ENCODE results near the gene PTPRC.
"Not testable (repeated sequence)": the region's sequence is repeated elsewhere in the genome, so short reads cannot be mapped to it uniquely, and the experiment has no call there.

Gene PTPRC, protein sequence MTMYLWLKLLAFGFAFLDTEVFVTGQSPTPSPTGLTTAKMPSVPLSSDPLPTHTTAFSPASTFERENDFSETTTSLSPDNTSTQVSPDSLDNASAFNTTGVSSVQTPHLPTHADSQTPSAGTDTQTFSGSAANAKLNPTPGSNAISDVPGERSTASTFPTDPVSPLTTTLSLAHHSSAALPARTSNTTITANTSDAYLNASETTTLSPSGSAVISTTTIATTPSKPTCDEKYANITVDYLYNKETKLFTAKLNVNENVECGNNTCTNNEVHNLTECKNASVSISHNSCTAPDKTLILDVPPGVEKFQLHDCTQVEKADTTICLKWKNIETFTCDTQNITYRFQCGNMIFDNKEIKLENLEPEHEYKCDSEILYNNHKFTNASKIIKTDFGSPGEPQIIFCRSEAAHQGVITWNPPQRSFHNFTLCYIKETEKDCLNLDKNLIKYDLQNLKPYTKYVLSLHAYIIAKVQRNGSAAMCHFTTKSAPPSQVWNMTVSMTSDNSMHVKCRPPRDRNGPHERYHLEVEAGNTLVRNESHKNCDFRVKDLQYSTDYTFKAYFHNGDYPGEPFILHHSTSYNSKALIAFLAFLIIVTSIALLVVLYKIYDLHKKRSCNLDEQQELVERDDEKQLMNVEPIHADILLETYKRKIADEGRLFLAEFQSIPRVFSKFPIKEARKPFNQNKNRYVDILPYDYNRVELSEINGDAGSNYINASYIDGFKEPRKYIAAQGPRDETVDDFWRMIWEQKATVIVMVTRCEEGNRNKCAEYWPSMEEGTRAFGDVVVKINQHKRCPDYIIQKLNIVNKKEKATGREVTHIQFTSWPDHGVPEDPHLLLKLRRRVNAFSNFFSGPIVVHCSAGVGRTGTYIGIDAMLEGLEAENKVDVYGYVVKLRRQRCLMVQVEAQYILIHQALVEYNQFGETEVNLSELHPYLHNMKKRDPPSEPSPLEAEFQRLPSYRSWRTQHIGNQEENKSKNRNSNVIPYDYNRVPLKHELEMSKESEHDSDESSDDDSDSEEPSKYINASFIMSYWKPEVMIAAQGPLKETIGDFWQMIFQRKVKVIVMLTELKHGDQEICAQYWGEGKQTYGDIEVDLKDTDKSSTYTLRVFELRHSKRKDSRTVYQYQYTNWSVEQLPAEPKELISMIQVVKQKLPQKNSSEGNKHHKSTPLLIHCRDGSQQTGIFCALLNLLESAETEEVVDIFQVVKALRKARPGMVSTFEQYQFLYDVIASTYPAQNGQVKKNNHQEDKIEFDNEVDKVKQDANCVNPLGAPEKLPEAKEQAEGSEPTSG (N-terminal part only)
- total RNA-seq: 948 to 2,038 reads per million in 2 experiments

DNA sequence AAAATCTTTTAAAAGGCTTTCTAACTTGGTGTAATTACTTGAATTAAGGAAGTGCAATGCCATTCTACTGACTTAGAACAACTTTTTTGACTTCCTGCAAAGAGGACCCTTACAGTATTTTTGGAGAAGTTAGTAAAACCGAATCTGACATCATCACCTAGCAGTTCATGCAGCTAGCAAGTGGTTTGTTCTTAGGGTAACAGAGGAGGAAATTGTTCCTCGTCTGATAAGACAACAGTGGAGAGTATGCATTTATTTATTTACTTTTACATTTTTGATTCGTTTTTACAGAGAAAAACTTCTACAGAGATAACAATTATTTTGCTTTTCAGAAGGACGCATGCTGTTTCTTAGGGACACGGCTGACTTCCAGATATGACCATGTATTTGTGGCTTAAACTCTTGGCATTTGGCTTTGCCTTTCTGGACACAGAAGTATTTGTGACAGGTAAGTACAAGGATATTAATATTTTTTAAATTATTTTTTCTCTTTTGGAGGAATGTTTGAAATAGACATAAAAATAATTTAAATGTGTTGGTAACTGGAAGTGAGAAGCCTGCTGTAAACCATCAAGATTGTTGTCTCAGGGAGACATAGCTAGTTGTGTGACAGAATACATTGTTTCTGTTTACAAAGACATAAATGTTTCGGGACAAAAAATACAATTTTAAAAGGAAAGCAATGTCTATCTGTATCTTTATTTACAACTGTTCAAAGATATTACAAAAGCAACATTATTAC is at the start of gene PTPRC:
Gene PTPRC, plus strand, starts transcription at position 147 of the 742 bp plus-strand sequence. Its CDS starts 229 bp downstream, at position 376.
- no peak for DNase-seq (ENCODE audit: low read depth)

DNA sequence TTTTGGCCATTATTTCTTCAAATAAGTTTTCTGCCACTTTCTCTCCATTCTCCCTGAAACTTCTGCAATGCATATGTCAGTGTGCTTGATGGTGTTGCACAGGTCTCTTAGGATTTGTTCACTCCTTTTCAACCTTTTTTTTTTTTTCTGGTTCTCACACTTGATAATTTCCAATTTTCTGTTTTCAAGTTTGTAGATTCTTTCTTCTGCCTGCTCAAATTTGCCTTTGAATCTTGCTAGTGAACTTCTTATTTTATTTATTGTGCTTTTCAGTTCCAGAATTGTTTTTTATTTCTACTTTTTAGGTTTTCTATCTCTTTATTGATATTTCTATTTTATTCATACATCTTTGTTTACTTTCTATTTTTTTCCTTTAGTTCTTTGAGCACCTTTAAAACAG is 48.4 kb upstream of the PTPRC start:
- DNase-seq (ENCODE audit: low read depth): no peak

DNA sequence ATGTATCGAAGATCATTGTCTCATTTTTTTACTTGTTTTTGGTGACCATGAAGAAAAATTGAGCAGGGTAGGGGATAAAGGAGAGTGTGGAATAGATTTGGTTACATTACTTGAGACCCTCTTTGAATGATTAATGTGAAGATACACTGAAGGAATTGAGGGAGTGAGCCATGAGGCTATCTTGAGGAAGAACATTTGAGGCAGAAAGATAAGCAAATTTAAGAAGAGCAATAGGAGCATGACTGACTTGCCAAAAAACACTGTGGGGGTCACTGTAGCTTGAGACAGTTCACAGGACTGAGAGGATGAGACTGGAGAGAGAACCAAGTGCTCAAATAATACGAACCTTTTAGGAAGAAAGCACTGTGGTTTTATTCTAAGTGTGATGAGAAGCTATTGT is 43.1 kb upstream of the PTPRC start:
- no peak for DNase-seq (ENCODE audit: low read depth)

DNA sequence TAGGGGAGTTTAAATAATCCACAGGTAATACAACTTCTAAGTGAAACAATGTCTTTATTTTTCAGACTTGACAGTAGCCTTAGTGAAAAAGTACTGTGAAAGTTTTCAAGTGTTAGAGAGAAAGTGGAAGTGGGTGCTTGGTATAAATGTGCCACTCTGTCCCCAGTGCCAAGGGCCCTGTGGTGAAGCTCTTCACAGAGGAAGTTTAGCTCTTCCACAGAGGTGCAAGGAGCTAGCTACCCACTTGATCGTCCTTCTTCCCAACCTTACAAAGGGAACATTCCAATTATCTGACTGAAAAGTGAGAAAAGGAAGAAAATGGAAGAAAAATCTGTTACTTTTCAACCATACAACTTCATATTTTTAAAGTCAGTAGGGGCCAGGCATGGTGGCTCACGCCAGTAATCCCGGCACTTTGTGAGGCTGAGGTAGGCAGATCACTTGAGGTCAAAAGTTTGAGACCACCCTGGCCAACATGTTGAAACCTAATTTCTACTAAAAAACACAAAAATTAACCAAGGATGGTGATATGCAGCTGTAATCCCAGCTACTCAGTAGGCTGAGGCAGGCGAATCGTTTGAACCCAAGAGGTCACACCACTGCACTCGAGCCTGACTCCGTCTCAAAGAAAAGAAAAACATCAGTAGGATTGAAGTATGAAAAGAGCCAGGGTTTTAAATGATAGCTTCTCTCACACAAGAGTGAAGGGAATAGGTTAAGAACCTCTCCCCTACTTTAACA is 41.0 kb upstream of the PTPRC start:
- no peak for DNase-seq (ENCODE audit: low read depth)

DNA sequence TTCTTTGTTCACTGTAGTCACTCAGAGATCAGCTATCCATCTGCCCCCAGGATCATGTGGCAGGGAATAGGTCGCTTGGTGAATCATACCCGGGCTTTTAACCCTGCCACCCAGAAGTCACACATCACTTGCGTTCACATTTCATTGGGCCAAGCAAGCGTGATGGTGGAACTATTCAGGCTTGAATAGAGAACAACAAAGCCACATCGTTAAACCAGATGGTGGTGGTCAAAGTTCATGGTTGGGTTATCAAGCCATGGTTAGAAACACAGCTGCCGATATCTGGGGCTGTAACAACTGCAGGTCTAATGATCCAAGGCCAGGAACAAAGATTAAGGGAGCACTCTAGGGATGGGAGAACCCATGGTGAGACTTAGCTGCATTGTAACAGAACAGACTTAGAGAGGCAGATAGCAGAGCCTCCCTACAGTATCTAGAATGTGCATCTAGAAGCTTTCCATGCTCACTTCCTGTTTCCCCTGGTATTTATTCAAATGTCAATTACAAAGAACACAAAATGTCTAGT is 40.0 kb upstream of the PTPRC start:
- DNase-seq (ENCODE audit: low read depth): no peak

DNA sequence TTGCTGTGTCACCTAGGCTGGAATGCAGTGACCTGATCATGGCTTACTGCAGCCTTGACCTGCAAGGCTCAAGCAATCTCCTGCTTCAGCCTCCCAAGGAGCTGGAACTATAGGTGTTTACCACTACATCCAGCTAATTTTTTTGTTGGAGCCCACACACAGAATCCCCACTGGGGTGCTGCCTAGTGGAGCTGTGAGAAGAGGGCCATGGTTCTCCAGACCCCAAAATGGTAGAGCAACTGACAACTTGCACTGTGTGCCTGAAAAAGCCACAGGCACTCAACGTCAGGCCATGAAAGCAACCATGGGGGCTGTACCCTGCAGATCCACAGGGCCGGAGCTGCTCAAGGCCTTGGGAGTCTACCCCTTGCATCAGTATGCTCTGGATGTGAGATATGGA is 39.1 kb upstream of the PTPRC start:
- DNase-seq (ENCODE audit: low read depth): no peak

DNA sequence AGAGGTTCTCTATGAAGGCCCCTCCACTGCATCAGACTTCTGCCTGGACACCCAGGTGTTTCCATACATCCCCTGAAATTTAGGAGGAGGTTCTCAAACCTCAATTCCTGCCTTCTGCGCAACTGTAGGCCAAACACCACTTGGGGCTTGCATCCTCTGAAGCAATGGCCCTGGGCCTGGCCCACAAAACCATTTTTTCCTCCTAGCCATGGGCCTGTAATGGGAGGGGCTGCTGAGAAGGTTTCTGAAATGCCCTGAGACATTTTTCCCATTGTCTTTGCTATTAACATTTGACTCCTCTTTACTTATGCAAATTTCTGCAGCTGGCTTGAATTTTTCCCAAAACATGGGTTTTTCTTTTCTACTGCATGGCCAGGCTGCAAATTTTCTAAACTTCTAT is 37.9 kb upstream of the PTPRC start:
- no peak for DNase-seq (ENCODE audit: low read depth)

DNA sequence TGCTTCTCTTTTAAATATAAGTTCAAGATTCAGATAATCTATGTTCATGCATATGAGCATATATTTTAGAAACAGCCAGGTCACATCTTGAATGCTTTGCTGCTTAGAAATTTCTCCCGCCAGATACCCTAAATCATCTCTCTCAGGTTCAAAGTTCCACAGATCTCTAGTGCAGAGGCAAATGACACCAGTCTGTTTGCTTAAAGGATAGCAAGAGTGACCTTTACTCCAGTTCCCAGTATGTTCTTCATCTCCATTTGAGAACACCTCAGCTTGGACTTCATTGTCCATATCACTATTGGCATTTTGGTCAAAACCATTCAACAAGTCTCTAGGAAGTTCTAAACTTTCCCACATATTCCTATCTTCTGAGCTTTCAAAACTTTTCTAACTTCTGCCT is 37.5 kb upstream of the PTPRC start:
- not testable (repeated sequence) for DNase-seq (ENCODE audit: low read depth)

DNA sequence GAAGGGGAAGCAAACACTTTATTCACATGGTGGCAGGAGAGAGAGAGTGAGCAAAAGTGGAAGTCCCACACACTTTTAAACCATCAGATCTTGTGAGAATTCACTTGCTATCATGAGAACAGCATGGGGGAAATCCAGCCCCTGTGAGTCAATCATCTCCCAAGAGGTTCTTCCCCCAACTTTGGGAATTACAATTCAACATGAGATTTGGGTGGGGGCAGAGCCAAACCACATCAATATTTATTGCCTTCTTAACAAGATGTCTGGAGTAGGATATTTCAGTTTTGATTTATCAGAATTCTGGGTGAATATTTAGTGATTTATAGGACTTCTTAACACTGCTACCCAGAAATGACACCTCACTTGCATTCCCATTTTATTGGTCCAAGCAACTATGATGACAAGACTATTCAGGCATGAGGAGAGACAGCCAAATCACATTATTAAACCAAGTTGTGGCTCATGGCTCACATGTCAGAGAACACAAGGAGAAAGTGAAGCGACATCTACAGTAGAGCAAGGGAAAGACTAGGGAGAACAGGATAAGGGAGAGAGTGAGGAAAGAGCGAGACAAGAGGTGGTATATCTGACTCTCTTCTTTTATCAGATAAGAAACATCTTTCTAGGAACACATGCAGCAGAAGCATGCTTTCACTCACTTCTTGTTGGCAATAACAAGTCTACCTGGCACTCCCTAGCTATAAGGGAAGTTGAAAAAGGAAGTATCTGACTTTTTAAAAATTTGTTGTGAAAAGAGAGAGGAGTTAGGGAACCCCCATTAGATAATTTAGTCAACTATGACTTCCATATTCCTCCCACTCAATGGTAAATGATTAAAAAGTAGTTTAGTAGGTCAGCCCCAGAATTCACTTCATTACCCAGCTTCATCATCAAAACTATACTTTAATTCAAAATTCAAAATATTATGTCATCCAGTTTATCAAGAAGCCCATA is 36.6 kb upstream of the PTPRC start:
- no peak for DNase-seq (ENCODE audit: low read depth)

DNA sequence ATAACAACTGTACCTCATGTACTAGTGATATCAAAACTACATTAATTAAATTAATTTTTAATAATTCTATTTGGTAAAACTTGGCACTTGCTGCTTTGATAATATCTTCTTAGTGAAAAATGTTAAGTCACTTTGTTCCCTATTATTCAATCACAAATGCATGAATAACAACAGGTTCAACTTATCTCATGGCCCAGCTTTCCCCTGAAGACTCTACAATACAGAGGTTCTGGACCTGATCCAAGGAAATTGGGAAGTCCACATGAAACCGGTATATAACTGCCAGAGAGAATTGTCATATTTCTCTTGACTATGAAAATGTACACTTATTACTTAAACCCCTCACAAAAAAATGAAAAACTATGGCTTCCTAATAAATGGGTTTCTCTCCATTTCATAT is 33.9 kb upstream of the PTPRC start:
- DNase-seq (ENCODE audit: low read depth): no peak

DNA sequence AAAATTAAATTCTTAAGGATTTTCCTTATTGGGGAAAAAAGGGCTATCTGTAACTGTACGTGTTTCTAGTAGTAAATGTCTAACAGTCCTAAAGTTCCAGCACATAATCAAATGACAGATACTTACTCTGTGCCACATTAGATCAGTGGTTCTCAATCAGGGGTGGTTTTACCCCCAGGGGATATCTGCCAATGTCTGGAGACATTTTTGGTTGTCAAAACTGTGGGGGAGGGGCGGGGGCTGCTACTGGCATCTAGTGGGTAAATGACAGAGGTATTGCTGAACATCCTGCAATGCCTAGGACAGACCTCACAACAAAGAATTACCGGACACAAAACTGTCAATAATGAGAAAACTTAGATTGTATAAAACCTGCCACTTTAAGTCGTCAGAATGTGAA is 33.4 kb upstream of the PTPRC start:
- no peak for DNase-seq (ENCODE audit: low read depth)

DNA sequence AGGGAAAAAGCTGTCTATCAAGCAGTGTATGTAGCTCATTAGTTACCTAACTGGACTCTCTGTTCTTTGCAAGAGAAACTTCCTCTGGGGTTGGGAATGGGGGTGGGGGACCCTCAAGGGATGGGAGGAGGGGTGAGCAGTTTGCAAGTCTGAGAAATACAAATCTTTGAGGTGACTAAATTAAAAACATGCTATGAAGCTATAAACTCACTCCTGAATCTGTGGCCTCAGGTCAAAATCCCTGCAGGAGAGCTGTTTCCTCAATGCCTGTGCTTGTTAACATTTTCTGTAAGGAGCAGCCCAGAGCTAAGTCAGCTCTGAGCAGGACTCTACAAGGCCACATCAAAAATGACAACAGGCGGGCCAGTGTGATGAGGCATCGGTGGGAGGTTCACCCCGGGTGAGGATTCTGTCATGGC is 32.8 kb upstream of the PTPRC start:
- no peak for DNase-seq (ENCODE audit: low read depth)

DNA sequence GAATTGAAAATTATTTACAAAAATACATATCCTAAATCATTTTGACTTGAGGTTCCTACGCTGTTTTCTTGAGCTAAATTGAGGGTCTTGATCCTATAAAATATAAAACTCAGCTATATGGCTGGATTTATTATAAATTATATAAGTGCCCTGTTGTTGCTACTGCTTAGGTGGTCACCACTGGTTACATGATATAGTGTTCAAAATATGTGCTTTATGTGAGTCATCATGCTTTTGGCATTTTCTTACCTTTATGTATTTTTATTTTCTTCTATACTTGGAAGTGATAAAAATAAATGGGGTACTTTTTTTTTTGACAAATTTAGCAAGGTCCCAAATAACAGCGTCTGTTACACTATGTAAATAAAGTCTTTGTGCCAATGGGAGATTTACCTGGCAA is 31.1 kb upstream of the PTPRC start:
- no peak for DNase-seq (ENCODE audit: low read depth)

DNA sequence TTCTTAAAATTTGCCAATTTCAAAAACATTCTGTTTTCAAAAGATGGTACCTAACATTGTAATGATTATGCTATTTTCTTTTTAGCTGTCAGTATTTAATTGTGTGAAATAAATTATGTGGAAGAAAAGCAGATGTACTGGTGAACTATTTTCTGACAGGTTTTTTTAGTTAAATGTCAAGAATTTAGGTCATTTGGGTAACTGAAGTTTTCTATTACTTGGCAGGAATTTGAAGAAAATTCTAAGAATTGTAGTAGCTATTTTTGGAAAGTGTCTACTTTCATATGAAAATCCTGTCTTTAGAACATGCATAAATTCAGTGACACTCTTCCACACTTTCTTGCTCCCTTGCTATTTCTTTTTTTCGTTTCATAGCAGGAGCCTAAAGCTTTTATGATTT is 28.5 kb upstream of the PTPRC start:
- DNase-seq (ENCODE audit: low read depth): no peak

DNA sequence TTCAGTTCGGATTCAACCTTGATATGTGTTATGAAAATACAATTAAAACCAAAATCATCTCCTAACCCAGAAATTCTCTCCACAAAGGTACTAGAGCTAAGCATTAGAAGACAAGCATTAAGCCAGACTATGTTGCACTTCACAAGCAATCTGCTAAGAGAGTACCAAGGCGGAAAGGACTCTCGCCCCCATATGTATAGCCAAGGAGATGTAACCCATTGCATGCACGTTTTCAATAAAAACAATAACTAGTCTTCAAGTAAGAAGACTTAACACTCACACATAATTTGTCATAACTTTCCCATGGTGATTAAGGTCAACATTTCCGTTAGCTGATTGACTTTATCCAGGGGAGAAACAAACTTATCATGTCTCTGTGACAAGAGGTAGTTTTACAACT is 27.6 kb upstream of the PTPRC start:
- DNase-seq (ENCODE audit: low read depth): no peak

DNA sequence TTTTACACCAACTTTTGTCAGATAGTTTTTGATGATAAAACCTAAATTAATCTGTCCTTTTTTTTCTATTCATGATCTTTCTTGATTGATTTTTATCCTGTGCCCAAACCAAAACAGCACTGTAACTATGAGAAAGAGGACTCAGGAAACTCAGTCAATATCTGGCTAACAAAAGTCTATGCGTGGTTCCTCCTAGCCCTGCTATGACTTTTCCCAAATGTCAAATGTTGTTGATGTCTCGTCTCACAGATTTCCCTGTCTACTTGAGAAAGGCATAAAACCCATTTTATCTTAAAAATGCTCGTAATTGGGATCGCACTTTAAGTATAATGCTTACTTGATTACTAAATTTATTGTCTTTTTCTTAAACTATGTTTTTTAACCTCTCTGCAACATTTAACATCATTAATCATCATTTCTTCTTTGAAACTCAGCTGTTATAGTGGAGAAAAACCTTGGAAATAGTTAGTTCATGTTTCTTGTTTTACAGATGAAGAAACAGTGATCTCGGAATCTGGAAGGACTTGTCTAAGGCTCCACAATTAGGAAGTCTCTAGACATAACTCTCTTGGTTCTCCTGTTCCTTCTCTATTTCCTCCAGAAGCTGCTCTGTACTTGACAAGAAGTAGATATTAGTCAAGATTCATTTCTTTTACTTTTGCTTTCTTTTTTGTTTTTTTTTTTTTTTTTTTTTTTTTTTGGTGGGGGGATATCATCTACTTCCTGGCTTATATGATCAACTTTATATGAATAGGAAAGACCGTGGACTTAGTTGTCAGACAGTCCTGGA is 26.2 kb upstream of the PTPRC start:
- DNase-seq (ENCODE audit: low read depth): no peak

DNA sequence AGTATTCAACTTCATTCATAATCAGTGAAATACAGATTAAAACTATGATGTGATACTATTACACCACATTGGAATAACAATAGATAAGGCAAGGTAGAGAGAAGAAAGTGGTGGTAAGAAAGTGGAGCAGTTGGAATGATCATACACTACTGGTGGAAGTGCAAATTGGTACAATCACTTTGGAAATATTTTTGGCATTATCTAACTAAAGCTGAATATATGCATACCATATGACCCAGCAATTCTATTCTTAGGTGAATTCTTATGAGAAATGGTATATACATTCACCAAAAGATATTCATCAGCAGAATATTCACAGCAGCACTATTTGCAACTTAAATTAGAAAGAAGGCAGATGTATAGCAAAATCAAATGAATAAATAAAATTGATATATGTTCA is 21.4 kb upstream of the PTPRC start:
- no peak for DNase-seq (ENCODE audit: low read depth)

DNA sequence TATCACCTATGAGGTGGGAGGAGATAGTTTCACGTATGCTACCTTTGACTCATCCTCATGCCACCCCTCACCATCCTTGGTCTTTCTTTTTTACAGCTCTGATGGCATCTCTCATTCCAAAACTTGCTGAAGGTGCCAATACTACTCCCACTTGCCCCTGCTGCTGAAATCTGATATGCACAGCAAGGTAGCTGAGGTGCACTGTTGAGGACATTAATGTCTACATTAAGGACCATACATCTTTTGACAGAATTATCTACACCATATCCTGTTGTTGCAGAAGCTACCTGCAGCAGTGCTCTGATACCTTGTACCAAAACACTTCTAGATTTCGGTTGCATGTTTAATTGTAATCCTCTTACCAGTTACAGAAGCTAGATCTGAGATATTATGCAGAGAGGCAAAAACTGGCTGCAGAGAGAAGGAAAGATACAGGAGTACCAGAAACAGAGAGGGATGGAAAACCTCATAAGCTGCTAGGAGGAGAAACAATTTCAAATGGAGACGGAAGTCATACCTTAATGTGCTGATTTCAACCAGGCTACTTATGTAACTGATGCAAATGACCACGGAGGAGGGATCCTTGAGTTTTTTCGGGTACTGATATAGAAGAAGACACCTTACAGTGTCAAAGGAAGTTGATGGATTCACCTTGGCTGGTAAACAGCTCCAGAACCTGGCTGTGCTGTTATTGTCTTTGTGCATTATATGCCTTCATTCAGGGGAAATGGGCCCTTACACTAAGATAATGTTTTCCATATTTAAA is 19.3 kb upstream of the PTPRC start:
- DNase-seq (ENCODE audit: low read depth): no peak
